Measurements from ENCODE around the gene TSR2.
"Not testable (repeated sequence)": the region's sequence is repeated elsewhere in the genome, so short reads cannot be mapped to it uniquely, and the experiment has no call there.

Gene TSR2

DNA sequence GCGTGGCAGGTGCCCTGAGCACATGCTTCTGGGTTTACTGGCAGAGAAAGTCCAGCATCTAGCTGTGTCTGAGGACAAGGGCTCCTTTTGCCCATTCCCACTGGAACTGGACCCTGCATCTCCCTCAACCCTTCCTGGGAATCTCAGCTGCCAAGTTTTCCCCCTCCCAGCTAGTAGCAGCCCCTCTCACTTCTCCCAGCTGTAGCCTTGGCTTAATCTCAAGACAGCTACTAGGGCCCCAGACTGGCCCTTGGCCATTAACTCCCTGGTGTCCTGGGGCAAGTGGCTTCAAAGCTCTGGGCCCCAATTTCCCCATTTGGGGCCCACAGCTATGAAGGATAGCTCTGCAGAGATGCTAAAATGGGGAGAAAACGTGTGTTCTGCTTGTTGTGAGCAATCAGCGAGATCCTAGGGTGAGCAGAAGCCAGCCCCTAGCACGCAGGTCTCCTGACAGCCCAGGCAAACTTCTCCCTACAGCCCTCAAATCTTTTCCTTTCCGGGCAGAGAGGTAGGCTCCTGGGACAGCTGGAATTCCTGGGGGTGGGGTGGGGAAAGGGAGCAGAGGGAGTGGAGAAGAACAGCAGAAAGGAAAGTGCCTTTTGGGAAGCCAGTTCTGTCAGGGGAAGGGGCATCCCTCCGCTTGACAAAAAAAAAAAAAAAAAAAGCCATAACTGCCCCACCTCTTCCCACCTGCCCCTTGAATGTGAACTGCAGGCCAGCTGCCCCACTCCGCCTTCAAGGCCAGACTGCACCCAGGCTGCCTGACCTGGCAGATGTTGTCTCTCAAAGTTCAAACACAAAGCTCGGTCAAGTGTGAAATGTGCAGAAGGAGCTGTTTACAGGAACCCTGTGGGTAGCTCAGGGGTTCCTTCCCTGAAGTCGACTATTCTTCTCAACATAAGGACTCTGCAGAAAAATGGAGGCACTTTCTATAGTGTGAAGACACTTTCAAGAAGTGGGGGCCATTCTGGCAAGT lies 39.2 kb downstream of the TSR2 start:
- TF ChIP-seq, protein P1, sequence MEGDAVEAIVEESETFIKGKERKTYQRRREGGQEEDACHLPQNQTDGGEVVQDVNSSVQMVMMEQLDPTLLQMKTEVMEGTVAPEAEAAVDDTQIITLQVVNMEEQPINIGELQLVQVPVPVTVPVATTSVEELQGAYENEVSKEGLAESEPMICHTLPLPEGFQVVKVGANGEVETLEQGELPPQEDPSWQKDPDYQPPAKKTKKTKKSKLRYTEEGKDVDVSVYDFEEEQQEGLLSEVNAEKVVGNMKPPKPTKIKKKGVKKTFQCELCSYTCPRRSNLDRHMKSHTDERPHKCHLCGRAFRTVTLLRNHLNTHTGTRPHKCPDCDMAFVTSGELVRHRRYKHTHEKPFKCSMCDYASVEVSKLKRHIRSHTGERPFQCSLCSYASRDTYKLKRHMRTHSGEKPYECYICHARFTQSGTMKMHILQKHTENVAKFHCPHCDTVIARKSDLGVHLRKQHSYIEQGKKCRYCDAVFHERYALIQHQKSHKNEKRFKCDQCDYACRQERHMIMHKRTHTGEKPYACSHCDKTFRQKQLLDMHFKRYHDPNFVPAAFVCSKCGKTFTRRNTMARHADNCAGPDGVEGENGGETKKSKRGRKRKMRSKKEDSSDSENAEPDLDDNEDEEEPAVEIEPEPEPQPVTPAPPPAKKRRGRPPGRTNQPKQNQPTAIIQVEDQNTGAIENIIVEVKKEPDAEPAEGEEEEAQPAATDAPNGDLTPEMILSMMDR (IDR thresholded peaks at IDR 0.05; ENCODE audit: unreplicated experiment in 3 of 3): no peak
- Mint-ChIP-seq H3K4me1 (peaks cover 46% of the 10 kb centered on the region), H3K4me3 (peak overlapping the region; percentile 35 to 59 (median 47)), H3K9me3 (peaks cover 2% of the 10 kb centered on the region), H3K27me3 (ENCODE audit: low read depth) (no peaks in the 10 kb centered on the region), H3K27ac (peak overlapping the region; percentile 88 to 98 (median 95)), H3K36me3 (ENCODE audit: low read depth) (no peaks in the 10 kb centered on the region)

DNA sequence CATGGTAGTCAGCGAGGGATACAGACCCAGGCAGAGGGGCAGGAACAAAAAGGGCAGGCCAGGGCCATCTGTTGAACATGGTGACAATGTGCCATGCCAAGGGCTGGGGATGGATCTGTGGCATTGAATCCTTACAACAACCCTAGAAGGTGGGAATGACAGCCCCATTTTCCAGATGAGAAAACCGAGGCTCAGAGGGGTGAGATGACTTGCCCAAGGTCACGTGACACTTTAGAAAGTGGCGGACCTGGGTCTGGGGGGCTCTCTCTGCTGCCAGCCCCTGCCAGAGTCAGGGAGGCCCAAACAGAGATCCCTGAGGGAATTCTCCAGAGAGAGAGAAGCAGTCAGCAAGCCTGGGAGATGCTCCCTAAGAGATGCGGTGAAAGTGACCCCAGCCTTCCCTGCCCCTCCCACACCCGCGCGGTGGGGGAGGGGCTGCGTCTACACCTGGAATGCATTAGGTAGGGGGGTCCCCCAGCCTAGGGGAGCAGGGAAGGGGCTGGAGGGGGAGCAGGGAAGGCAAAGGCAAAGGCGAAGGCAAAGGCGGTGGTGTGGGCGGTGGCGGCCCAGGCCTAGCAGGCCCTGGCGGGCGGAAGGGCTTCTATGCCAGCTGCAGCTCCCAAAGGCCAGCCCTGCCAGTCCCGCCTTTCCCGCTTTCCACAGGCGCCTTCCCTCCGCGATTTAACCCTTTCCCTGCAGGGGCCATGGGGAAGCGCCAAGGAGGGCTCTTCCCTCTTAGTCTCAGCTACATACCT lies 42.8 kb downstream of the TSR2 start:
- Mint-ChIP-seq H3K27ac (peak overlapping the region; percentile 88 to 96 (median 95)), H3K27me3 (ENCODE audit: low read depth) (no peaks in the 10 kb centered on the region), H3K4me3 (peak overlapping the region; percentile 29 to 39 (median 35)), H3K36me3 (ENCODE audit: low read depth) (no peaks in the 10 kb centered on the region), H3K9me3 (peaks cover 5% of the 10 kb centered on the region), H3K4me1 (peaks cover 56% of the 10 kb centered on the region)
- TF ChIP-seq, protein P1 (IDR thresholded peaks at IDR 0.05; ENCODE audit: unreplicated experiment in 3 of 3): no peak

DNA sequence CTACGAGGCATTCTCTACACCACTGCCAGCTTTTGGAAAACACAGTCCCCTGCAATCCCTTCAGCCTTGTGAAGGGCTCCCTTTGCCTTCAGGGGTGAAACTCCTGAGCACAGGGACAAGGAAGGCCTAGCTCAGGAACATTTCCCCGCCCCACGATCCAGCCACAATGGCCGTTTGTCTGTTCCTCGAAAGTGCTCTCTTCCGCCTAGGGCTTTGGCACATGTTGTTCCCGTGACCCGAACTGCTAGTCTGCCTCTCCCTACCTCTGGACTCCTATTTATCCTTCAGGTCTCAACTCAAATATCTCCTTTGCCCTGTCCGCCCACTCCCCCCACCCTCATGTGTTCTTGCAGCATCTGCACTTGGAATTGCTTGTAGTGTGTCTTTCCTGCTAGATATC lies 43.7 kb downstream of the TSR2 start:
- Mint-ChIP-seq H3K4me1 (peaks cover 56% of the 10 kb centered on the region), H3K27me3 (ENCODE audit: low read depth) (no peaks in the 10 kb centered on the region), H3K4me3 (peak overlapping the region; percentile 29 to 35 (median 33)), H3K9me3 (peaks cover 10% of the 10 kb centered on the region), H3K27ac (peak overlapping the region; percentile 88 to 95 (median 93)), H3K36me3 (ENCODE audit: low read depth) (peaks cover 6% of the 10 kb centered on the region)
- TF ChIP-seq, protein P1 (IDR thresholded peaks at IDR 0.05; ENCODE audit: unreplicated experiment in 3 of 3): no peak

DNA sequence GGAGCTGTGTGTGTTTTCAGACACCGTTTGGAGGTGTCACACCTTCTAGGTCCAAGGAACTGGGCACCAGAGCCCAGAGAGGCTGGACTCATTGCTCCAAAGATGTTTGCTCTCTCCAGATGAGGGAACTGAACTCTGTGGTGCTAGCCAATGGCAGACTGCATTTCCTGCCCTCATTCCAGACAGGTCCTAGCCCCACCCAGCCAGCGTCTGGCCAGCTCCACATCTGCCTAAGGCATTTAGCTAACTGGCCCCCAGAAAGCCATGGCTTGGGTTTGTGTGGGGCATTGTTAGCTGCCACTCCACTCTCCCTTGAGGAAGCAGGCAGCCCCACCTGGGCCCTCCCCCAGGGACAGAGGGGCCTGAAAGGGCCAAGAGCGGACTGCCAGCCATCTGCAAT lies 44.5 kb downstream of the TSR2 start:
- Mint-ChIP-seq H3K9me3 (peaks cover 12% of the 10 kb centered on the region), H3K27me3 (ENCODE audit: low read depth) (no peaks in the 10 kb centered on the region), H3K36me3 (ENCODE audit: low read depth) (peaks cover 8% of the 10 kb centered on the region), H3K27ac (peak overlapping the region; percentile 88 to 95 (median 93)), H3K4me1 (peaks cover 49% of the 10 kb centered on the region), H3K4me3 (no peak overlapping the region)
- TF ChIP-seq, protein P1 (IDR thresholded peaks at IDR 0.05; ENCODE audit: unreplicated experiment in 3 of 3): no peak

DNA sequence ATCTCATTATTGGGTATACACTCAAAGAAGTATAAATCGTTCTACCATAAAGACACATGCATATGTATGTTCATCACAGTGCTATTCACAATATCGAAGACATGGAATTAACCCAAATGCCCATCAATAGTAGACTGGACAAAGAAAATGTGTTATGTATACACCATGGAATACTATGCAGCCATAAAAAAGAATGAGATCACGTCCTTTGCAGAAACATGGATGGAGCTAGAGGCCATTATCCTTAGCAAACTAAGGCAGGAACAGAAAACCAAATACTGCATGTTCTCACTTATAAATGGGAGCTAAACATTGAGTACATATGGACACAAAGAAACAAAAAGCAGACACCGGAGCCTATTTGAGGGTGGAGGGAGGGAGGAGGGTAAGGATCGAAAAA lies 49.6 kb downstream of the TSR2 start:
- H3K27ac Mint-ChIP-seq; H3K27me3 Mint-ChIP-seq (ENCODE audit: low read depth); H3K4me3 Mint-ChIP-seq: not testable (repeated sequence)
- Mint-ChIP-seq H3K4me1 (peaks cover 25% of the 10 kb centered on the region), H3K9me3 (peaks cover 28% of the 10 kb centered on the region), H3K36me3 (ENCODE audit: low read depth) (peaks cover 26% of the 10 kb centered on the region)

DNA sequence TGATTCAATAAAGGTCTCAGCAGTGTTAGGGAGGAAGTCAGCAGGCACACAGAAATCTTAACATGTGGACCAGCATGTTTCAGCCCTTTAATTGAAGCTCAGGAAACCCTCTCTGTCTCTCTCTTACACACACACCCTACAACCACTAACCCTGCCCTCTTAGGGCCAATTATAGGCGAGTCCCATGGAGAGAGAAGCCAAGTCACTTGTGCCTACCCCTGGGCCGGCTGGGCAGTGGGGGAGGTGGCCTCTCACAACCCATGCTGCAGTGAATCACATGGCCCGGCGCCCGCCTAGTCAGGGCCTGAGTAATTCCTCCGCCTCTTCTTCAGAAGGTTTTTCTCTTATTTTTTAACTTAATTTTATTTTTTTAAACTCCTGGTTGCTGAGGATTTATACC lies 52.1 kb downstream of the TSR2 start:
- Mint-ChIP-seq H3K36me3 (ENCODE audit: low read depth) (peaks cover 26% of the 10 kb centered on the region), H3K4me1 (peaks cover 24% of the 10 kb centered on the region), H3K4me3 (peak overlapping the region; percentile 35 to 95 (median 86)), H3K9me3 (peaks cover 33% of the 10 kb centered on the region), H3K27me3 (ENCODE audit: low read depth) (no peaks in the 10 kb centered on the region), H3K27ac (peak overlapping the region in 1 of 3 experiments; percentile 25)
- TF ChIP-seq, protein P1 (IDR thresholded peaks at IDR 0.05; ENCODE audit: unreplicated experiment in 3 of 3): no peak

Data from nephron (organoid).